Activated T-cell treated with anti-CD3 and anti-CD28 coated beads, Interleukin-2, amount 50 U/mL, for 1 hour (primary cell): Measurements from ENCODE around the gene TDRD7.
A peak's percentile ranks its signal among the peaks of the same experiment; 100 is the strongest.

Experiments used
- DNase-seq: peaks from one replicate; pipeline ENCODE4 v3.0.0-alpha.2; 2020

The TDRD7 gene

GRCh38 chr9:97387504-97387886, 24.4 kb upstream of the TDRD7 start:
- DNase-seq, result no peak

- DNase-seq, result no peak
Measured at GRCh38 chr9:97387936-97388684, 23.8 kb upstream of the TDRD7 start.

GRCh38 chr9:97388721-97389238, 23.1 kb upstream of the TDRD7 start:
- DNase-seq, result no peak

- DNase-seq, result no peak
Measured at GRCh38 chr9:97389249-97389648, 22.6 kb upstream of the TDRD7 start.

GRCh38 chr9:97390791-97391406, 21.0 kb upstream of the TDRD7 start:
- DNase-seq, result no peak

- no peak for DNase-seq
Measured at GRCh38 chr9:97394881-97395280, 17.0 kb upstream of the TDRD7 start.

GRCh38 chr9:97395745-97396144, 16.2 kb upstream of the TDRD7 start:
- no peak for DNase-seq

- DNase-seq, result no peak
Measured at GRCh38 chr9:97396256-97396655, 15.6 kb upstream of the TDRD7 start.

- no peak for DNase-seq
Measured at GRCh38 chr9:97397220-97397619, 14.7 kb upstream of the TDRD7 start.

- DNase-seq, result peak; percentile 75
Measured at GRCh38 chr9:97398999-97399758, 12.7 kb upstream of the TDRD7 start.

GRCh38 chr9:97403746-97404316, 8.1 kb upstream of the TDRD7 start:
- no peak for DNase-seq

- DNase-seq, result no peak
Measured at GRCh38 chr9:97405551-97405950, 6.3 kb upstream of the TDRD7 start.

GRCh38 chr9:97406620-97407177, 5.2 kb upstream of the TDRD7 start:
- DNase-seq, result no peak

GRCh38 chr9:97408562-97408961, 3.3 kb upstream of the TDRD7 start:
- no peak for DNase-seq

- DNase-seq, result no peak
Measured at GRCh38 chr9:97411440-97411788, 482 bp upstream of the TDRD7 start.

GRCh38 chr9:97412626-97413385, 910 bp downstream of the TDRD7 start:
- DNase-seq, result no peak

- no peak for DNase-seq
Measured at GRCh38 chr9:97413462-97413861, 1.6 kb downstream of the TDRD7 start.

- DNase-seq, result no peak
Measured at GRCh38 chr9:97415146-97415545, 3.2 kb downstream of the TDRD7 start.

GRCh38 chr9:97418880-97419279, 7.0 kb downstream of the TDRD7 start:
- DNase-seq, result no peak

GRCh38 chr9:97419309-97419867, 7.5 kb downstream of the TDRD7 start:
- no peak for DNase-seq

GRCh38 chr9:97425336-97425972, 13.6 kb downstream of the TDRD7 start:
- no peak for DNase-seq

- no peak for DNase-seq
Measured at GRCh38 chr9:97425973-97426336, 14.1 kb downstream of the TDRD7 start.
